Activated naive CD4-positive, alpha-beta T cell treated with Interleukin-2 at 50 U/mL for 16 hours (primary cell): ENCODE measurements around the gene TCP1.
"Not testable (repeated sequence)": the region's sequence is repeated elsewhere in the genome, so short reads cannot be mapped to it uniquely, and the experiment has no call there.

ENCODE experiments used
- DNase-seq: peaks from one replicate; pipeline ENCODE4 v3.0.0-alpha.2; 2020

The TCP1 gene

DNA sequence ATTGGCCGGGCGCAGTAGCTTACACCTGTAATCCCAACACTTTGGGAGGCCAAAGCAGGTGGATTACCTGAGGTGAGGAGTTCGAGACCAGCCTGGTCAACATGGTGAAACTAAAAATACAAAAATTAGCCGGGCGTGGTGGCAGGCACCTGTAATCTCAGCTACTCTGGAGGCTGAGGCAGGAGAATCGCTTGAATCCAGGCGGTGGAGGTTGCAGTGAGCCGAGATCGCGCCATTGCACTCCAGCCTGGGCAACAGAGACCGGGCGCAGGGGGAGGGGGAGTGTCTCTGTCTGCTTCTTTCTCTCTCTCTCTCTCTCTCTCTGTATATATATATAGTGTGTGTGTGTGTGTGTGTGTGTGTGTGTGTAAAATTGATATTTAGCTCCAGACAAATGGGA lies 56.9 kb downstream of the TCP1 start:
- not testable (repeated sequence) for DNase-seq

GRCh38 chr6:159730332-159730676 lies 59.1 kb downstream of the TCP1 start:
- DNase-seq = no peak

GRCh38 chr6:159729598-159730331 lies 59.6 kb downstream of the TCP1 start:
- no peak for DNase-seq

DNA sequence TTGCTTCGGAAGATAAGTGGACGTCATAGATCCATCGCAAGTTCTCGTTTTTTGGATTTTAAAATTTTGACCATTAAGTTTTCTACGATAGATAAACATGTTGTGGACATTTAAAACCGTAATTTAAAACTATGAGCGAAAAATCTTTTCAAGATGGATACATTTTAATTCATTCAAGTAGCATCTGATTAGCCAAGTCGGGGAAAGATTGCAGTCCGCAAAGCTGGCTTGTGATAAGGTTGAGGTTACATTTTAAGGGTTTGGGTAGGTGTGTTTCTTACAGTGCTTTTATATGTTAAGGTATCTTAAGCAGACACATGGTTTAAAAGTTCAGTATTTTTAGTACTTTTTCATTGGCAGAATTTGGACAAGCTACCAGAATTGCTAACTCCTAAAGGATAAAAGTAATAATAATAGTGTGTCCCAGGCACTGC lies 60.9 kb downstream of the TCP1 start:
- no peak for DNase-seq
